ENCODE measurements around the gene LIN7A.

DNA sequence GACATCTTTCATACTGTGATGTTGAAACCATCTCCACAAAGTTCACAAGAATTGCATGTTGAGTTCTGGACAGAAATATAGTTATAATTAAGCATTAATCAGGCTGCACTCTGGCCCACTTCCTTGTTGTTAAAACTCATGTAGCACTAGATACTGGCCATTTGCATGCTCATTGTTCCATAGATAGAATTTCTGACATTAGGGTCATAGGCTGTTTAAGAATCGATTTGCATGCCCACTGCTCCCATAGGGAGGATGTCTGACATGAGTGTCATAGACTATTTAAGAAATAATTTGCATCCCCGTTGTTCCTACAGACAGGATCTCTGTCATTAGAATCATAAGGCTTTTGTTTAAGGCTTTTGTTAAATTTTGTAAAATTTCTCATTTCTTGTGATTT is 170.8 kb downstream of the LIN7A start:
- TF ChIP-seq CTCF (IDR thresholded peaks at IDR 0.05) (no peak), POLR2A (IDR thresholded peaks at IDR 0.05) (no peak)

Measured in heart left ventricle (tissue), 13 donors.